Motor neuron (in vitro differentiated cells): Measurements from ENCODE around the gene DRD2. TPM values are rescaled to one million over a fixed set of nuclear protein-coding genes. Genes with fewer than 3 reads are reported as not detected.
A peak's percentile ranks its signal among the peaks of the same experiment; 100 is the strongest.

Experiments
- ATAC-seq, 8 experiments: fragments of 200-7000 bp; cut with Tn5 transposase; replicated peaks in 6 of 8; 2 replicates each; pipeline ENCODE4 v1.8.0; 2021; ENCODE audit warnings: mild to moderate bottlenecking in 8 of 8, moderate library complexity in 8 of 8
- H3K27ac ChIP-seq, 2 donors: fragments of 250-450 bp; sonication (Bioruptor Pico); 2 replicates each; pipeline ENCODE4 v1.9.0; 2021; ENCODE audit warnings: antibody characterized with exemption in 2 of 2, mild to moderate bottlenecking in 2 of 2, moderate library complexity in 1 of 2
- H3K4me1 ChIP-seq, 2 donors: fragments of 250-450 bp; sonication (Bioruptor Pico); replicated peaks in 1 of 2; 2 replicates each; pipeline ENCODE4 v1.6.1; 2021; ENCODE audit warnings: antibody characterized with exemption in 2 of 2, mild to moderate bottlenecking in 2 of 2, moderate library complexity in 1 of 2
- H3K4me3 ChIP-seq, 5 donors: fragments of 250-450 bp; sonication (Bioruptor Pico); 2 replicates each; pipeline ENCODE4 v1.9.0; 2021; ENCODE audit warnings: antibody characterized with exemption in 5 of 5, mild to moderate bottlenecking in 5 of 5, moderate library complexity in 4 of 5
- WGBS, 10 experiments: fragments of 450-650 bp; shearing (Covaris generic); methylation state at CpG; one replicate each; pipeline ENCODE4 v1.0.0; 2022; 5-methylcytosine and 5-hydroxymethylcytosine counted together
- in situ Hi-C, 9 experiments: fragments of 400-800 bp; cut with MboI; loops; one replicate each; pipeline ENCODE4 v1.15.0; 2021; ENCODE audit warnings: low sequenced_read_pairs in 9 of 9, low pct_unique_long_range_greater_than_20kb in 2 of 9; ENCODE audit not compliant: unreplicated experiment in 9 of 9
- total RNA-seq, 8 experiments: library from RNA; unstranded; fragments of 300-600 nt; gene quantifications; 2 replicates each; pipeline versions ENCODE4 v1.2.3 to v1.2.4, GENCODE V29; 2022

The DRD2 gene
- total RNA-seq, 8 experiments from 2014 or later = 0.13 to 39.4 (median 6.0) TPM

DNA sequence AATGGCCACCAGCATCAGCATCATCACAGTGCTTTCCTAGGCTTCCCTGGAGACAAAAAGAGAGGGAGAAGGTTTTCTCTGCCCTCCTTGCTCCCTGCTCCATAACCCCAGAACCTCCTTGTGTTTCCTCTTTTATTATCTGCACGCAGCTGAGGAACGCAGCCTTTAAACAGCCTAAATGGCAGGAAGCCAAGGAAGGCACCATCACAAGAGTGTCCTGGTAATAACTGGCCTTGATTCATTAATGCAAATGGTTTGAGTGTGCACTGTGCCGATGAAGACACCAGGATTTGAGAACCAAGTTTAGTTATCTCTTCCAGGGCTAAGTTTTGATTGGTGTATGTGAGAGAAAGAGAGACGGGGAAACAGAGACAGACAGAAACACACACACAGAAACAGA lies 29.4 kb upstream of the DRD2 start:
- no peak overlapping the region for H3K27ac ChIP-seq
- H3K4me3 ChIP-seq = no peak overlapping the region
- ATAC-seq = peak in 1 of 8 experiments; percentile 32
- in situ Hi-C loops = no loop called here
- H3K4me1 ChIP-seq = no peaks in the 10 kb centered on the region
- 29 to 100% (median 89%) methylated on average over 1 to 4 of the region's 4 CpGs; no CpG with 5 or more reads in 1 of the 10 experiments for WGBS, 10 experiments

DNA sequence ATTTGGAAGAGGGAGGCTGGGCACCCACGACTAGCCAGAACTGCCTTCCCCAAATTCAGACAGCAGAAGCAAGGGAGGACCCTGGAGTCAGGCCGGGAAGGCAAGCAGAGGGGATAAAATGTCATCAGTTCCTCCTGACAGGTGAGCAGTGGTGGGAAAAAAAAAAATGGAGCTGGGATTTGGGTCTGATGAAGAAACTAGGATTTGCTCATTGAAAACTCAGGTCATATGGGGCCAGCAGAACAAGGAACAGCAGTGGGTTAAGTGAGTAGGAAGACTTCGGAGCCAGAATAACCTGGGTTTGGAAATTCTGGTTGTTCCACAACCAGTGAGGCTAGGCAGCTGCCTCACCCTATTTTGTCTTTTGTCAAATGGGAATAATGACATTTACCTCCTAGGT lies 28.9 kb upstream of the DRD2 start:
- ATAC-seq = no peak
- WGBS, 10 experiments = 17 to 100% (median 60%) methylated on average over 1 to 3 of the region's 3 CpGs
- H3K27ac ChIP-seq = no peak overlapping the region

DNA sequence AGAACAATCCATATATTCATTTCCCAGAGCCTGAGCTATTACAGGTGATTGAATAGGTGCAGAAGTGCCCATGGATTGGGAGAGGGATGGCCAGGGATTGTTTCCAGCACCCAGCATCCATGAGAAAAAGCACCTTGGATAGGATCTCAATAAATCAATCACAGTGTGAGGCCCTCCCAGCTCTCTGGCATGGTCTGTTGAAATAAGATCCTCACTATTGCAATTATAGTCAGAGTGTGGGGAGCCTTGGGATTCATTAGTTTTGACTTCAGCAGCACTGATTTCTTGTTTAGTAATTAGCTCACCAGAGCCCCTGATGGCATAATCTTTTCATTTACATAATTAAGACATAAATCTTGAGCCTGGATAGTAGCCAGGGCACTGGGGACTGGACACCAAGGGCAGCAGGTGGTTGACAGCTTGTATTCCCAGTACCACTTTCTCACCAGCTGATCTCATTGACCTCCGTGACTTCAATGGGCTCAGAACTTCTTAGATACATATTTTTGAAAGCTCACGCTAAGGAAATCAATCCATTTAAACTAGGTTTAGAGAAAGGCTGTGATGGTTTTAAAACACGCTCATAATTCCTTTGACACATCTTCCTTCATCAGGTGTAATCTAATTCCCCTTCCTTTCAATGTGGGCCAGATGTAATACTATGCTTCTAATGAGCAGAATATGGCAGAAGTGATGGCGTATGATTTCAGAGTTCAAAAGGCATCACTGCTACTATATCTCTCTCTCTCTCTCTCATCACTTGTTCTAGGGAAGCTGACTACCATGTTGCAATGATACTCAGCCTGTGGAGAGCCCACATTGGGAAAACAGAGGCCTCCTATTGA lies 22.1 kb upstream of the DRD2 start:
- in situ Hi-C loops = no loop called here
- Histone ChIP-seq H3K27ac (peak overlapping the region in 1 of 2 donors; percentile 61), H3K4me1 (peaks cover 10 to 16% of the 10 kb centered on the region in 2 donors), H3K4me3 (no peak overlapping the region)
- 0 to 85% (median 80%) methylated on average over 2 to 4 of the region's 4 CpGs; no CpG with 5 or more reads in 1 of the 10 experiments for WGBS, 10 experiments
- ATAC-seq = peak in 5 of 8 experiments; percentile 76 to 88 (median 85)

More for the DNA sequence above, 28.9 kb upstream of the DRD2 start:
- in situ Hi-C loops = no loop called here
- Histone ChIP-seq H3K4me3 (no peak overlapping the region), H3K4me1 (no peaks in the 10 kb centered on the region)

DNA sequence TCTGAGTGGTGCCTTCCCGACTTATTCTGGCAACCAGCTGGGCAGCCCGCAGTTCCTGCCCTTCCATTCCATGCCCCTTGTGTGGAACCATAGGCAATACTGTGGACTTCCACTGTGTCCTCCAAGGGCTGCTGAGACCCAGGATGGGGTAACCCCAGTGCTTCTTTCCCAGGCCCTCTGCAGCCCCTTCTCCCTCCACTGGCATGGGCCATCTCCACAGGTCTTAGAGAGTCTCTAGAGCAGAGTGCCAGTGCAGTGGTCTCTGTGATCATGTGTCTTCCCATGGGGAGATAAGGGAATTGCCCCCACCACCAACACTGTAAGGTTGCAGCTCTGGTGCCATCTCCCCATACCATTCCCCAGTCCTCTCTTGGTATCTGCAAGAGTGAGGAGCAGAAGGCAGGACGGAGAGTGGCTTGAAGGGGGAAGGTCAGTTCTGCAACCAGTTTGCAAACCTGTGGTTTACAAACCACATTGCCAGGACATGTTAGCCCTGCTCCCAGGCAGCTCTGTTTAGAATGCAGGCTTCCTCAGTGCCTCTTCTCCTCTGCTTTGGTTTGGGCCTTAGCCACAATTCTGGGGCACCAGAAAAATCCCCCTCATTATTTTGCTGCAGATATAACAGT lies 20.9 kb upstream of the DRD2 start:
- 60 to 82% methylated on average over 1 to 2 of the region's 3 CpGs; no CpG with 5 or more reads in 8 of the 10 experiments for WGBS, 10 experiments
- no peak overlapping the region for H3K27ac ChIP-seq
- H3K4me3 ChIP-seq = no peak overlapping the region
- peaks cover 10 to 16% of the 10 kb centered on the region in 2 donors for H3K4me1 ChIP-seq
- ATAC-seq = no peak
- in situ Hi-C loops = no loop called here

DNA sequence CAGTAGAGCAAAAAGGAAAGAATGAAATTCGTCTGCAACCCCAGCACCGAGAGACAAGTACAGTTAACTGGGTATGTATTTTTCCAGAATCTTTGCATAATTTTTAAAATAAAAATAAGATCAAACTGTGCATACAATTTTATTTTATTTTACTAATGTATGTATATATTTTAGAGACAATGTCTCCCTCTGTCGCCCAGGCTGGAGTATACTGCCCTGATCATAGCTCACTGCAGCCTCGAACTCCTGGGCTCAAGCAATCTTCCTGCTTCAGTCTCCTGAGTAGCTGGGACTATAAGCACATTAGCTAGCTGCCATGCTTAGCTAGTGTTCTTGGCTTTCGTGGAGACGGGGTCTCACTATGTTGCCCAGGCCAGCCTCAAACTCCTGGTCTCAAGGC lies 18.8 kb upstream of the DRD2 start:
- no peak for ATAC-seq
- in situ Hi-C loops = no loop called here
- Histone ChIP-seq H3K4me1 (peaks cover 10 to 16% of the 10 kb centered on the region in 2 donors), H3K4me3 (no peak overlapping the region), H3K27ac (no peak overlapping the region)
- WGBS, 10 experiments = 7 to 100% (median 66%) methylated on average over 1 to 5 of the region's 6 CpGs; no CpG with 5 or more reads in 1 of the 10 experiments

GRCh38 chr11:113493206-113493605 lies 18.0 kb upstream of the DRD2 start:
- no peak for ATAC-seq
- in situ Hi-C loops = no loop called here
- H3K4me1 ChIP-seq = peaks cover 10 to 16% of the 10 kb centered on the region in 2 donors
- 63 to 100% (median 83%) methylated on average over 1 to 2 of the region's 2 CpGs; no CpG with 5 or more reads in 4 of the 10 experiments for WGBS, 10 experiments
- no peak overlapping the region for H3K4me3 ChIP-seq
- no peak overlapping the region for H3K27ac ChIP-seq

DNA sequence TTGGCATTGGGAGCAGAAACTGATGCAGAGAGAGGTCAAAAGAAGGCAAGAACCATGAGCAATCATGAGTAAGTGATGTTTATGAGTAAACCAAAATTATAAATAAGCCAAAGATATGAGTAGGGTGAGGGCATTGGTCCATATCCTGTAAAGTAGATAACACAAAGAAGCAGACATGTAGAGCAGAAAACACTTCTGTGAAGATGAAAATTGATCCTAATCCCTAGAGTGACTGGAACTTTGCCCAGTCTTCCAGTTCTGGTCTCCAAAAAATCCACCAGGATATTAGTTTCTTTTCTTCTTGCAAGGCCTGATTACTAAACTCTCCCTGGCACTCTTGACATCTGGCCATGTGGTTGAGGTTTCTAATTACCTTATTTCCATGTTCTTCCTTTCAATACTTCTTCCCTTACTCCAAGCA lies 13.7 kb upstream of the DRD2 start:
- no peak for ATAC-seq
- Histone ChIP-seq H3K27ac (no peak overlapping the region), H3K4me3 (no peak overlapping the region), H3K4me1 (peaks cover 0 to 5% of the 10 kb centered on the region in 2 donors)
- in situ Hi-C loops = no loop called here

DNA sequence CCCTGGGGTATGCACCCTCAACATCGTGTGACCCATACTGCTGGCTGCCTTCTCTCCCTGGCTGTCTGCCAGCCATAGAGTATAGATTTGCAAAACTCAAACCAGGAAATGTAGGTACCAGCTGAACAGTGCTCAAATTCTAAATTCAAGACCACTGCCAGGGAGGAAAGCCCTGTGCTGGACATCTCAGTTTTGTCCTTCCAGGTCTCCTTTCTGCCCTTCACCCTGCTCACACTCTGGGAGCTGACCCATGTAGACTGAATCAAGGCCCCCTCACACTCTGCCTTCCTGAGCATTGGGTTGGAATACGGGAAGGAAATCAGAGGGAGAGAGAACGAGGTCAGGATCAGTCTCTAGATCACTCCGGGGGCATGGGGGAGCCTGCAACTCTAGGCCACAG lies 12.4 kb upstream of the DRD2 start:
- no peak overlapping the region for H3K4me3 ChIP-seq
- no peak for ATAC-seq
- peaks cover 2 to 11% of the 10 kb centered on the region in 2 donors for H3K4me1 ChIP-seq
- H3K27ac ChIP-seq = no peak overlapping the region
- in situ Hi-C loops = no loop called here
- WGBS, 10 experiments = 0 to 94% (median 50%) methylated on average over 1 to 3 of the region's 4 CpGs; no CpG with 5 or more reads in 3 of the 10 experiments

DNA sequence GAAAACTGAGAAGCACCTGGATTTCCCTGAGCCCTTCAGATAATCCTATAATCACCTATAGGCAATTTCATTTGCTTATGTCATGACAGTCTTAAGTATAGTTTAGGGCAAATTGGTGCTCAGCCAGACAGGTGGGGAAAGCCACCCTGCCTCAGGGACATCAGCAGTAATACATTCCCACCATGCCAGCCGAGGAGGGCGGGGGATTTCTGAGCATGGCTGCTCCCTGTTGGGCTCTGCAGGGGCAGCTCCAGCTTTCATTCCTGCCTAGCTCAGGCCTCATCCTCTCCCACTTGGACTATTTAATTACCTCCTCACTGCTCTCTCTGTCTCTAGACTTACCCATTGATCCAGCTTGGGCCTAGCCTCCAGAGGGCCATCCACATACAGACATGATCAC lies 9.0 kb upstream of the DRD2 start:
- Histone ChIP-seq H3K27ac (no peak overlapping the region), H3K4me1 (peaks cover 15 to 31% of the 10 kb centered on the region in 2 donors), H3K4me3 (no peak overlapping the region)
- no peak for ATAC-seq
- 100% methylated on average over 2 of the region's 2 CpGs; no CpG with 5 or more reads in 8 of the 10 experiments for WGBS, 10 experiments
- in situ Hi-C loops = no loop called here

GRCh38 chr11:113481672-113482071 lies 6.5 kb upstream of the DRD2 start:
- in situ Hi-C loops = no loop called here
- H3K4me1 ChIP-seq = peaks cover 24 to 38% of the 10 kb centered on the region in 2 donors
- 40 to 83% (median 71%) methylated on average over 2 to 3 of the region's 3 CpGs; no CpG with 5 or more reads in 3 of the 10 experiments for WGBS, 10 experiments
- peak in 7 of 8 experiments; percentile 39 to 92 (median 84) for ATAC-seq
- H3K4me3 ChIP-seq = no peak overlapping the region
- peak overlapping the region; percentile 65 to 70 for H3K27ac ChIP-seq

DNA sequence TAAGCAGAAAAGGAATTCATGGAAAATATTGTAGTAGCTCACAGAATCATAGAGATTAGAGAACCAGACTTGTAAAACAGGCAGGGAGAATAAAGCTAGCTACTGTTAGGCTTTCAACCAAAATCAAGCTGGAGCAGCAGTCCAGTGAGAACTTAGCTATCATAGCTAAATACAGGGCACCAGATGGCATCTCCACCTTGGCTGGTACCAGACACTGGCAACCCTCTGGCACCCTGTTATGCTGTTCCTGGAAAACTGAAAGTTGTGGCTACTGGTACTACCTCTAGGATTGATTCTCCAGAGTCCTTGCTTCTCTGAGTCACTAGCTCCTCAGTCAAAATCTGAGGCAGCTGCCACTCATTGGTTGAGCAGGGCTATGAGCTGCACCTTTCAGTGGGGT lies 6.0 kb upstream of the DRD2 start:
- no peak for ATAC-seq
- peaks cover 28 to 41% of the 10 kb centered on the region in 2 donors for H3K4me1 ChIP-seq
- in situ Hi-C loops = no loop called here
- no peak overlapping the region for H3K4me3 ChIP-seq
- H3K27ac ChIP-seq = peak overlapping the region; percentile 65 to 70

DNA sequence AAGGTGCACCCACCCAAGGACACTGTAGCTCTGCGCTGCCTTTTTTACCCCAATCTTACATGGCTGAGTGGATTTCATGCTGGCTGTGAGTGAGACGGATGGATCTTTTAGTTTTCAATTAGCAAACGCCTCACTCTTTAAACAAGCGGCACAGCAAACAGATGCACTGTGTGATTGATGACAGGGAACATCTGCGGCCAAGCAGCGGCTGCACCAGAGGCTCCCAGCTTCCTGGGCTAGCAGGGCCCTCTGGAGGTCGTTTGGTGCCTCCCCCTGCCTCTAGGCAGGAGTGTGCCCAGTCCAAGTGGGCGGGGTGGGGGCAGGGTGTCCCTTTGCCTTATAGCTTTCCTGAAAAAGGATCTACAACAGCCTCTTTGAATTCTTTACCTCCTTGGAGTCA lies 2.1 kb upstream of the DRD2 start:
- peak; percentile 30 to 67 (median 54) for ATAC-seq

DNA sequence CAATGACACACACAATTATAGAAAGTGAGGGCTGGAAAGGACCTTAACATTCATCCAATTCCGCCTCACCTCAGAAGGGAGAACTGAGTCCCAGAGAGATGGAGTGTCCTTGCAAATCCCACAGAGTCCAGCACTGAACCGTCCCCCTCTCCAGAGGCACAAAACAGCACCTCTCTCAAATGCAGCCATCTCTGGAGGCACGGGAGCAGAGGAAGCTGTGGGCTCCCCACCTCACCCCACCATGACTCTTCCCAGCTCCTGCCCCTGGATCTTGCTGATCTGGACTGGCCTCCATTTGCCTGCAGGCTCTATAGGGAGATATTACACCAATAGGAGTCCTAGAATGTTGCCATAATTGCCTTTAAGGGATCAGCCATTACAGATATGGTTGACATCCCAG lies 1.4 kb upstream of the DRD2 start:
- H3K27ac ChIP-seq = peak overlapping the region in 1 of 2 donors; percentile 50
- in situ Hi-C loops = no loop called here
- 76 to 83% (median 77%) methylated on average over 2 of the region's 3 CpGs; no CpG with 5 or more reads in 7 of the 10 experiments for WGBS, 10 experiments
- H3K4me1 ChIP-seq = peaks cover 30 to 48% of the 10 kb centered on the region in 2 donors
- no peak overlapping the region for H3K4me3 ChIP-seq
- no peak for ATAC-seq

More for the DNA sequence above, 2.1 kb upstream of the DRD2 start:
- WGBS, 10 experiments = 0% methylated on average over 1 to 4 of the region's 8 CpGs; no CpG with 5 or more reads in 6 of the 10 experiments
- Histone ChIP-seq H3K4me3 (no peak overlapping the region), H3K4me1 (peaks cover 28 to 48% of the 10 kb centered on the region in 2 donors), H3K27ac (peak overlapping the region in 1 of 2 donors; percentile 50)
- in situ Hi-C loops = no loop called here
